Neural cell (in vitro differentiated cells): ENCODE measurements around the gene TPM1. TPM values are rescaled to one million over a fixed set of nuclear protein-coding genes. Genes with fewer than 3 reads are reported as not detected.

Experiments
- H2AFZ ChIP-seq: fragments of 200-600, 300-800 bp; sonication (generic), shearing (Covaris generic); 2 replicates; pipeline ENCODE4 v1.6.0; 2014; ENCODE audit warnings: low read depth, mild to moderate bottlenecking, antibody characterized with exemption, low read length, moderate library complexity
- H3F3A ChIP-seq: fragments of 200-600 bp; shearing (Covaris generic); 2 replicates; pipeline ENCODE4 v1.6.1; 2016; ENCODE audit warnings: mild to moderate bottlenecking, moderate library complexity, mixed read lengths, antibody characterized with exemption, low read length; ENCODE audit not compliant: insufficient read depth, poor library complexity, severe bottlenecking
- H3K27ac ChIP-seq: fragments of 200-600, 300-800 bp; sonication (generic), shearing (Covaris generic); 2 replicates; pipeline ENCODE4 v1.5.1; 2014; ENCODE audit warnings: mild to moderate bottlenecking, low read length, moderate library complexity
- H3K27me3 ChIP-seq: fragments of 300-800, 200-600 bp; sonication (generic), shearing (Covaris generic); 2 replicates; pipeline ENCODE4 v1.6.0; 2014; ENCODE audit warnings: mild to moderate bottlenecking, low read depth, low read length, moderate library complexity; ENCODE audit not compliant: insufficient read depth
- H3K36me3 ChIP-seq: fragments of 300-800, 200-600 bp; sonication (generic), shearing (Covaris generic); 2 replicates; pipeline ENCODE4 v1.5.1; 2014; ENCODE audit warnings: mild to moderate bottlenecking, antibody characterized with exemption, low read length, moderate library complexity; ENCODE audit not compliant: insufficient read depth
- H3K4me2 ChIP-seq: fragments of 300-800, 200-600 bp; sonication (generic), shearing (Covaris generic); 2 replicates; pipeline ENCODE4 v1.6.0; 2014; ENCODE audit warnings: mild to moderate bottlenecking, low read length
- H3K4me3 ChIP-seq: fragments of 300-800, 200-600 bp; sonication (generic), shearing (Covaris generic); 2 replicates; pipeline ENCODE4 v1.5.1; 2014; ENCODE audit warnings: mild to moderate bottlenecking, low read length, moderate library complexity
- H3K79me2 ChIP-seq: fragments of 200-600 bp; shearing (Covaris generic); replicated peaks from 2 replicates; pipeline ENCODE4 v1.6.0; 2014; ENCODE audit warnings: mild to moderate bottlenecking, low read length, moderate library complexity; ENCODE audit not compliant: insufficient read depth
- H3K9ac ChIP-seq: fragments of 300-800, 200-600 bp; sonication (generic), shearing (Covaris generic); 2 replicates; pipeline ENCODE4 v1.6.1; 2016; ENCODE audit warnings: mild to moderate bottlenecking, low read length, mixed read lengths
- H3K9me2 ChIP-seq: fragments of 200-600 bp; shearing (Covaris generic); 2 replicates; pipeline ENCODE4 v1.6.1; 2016; ENCODE audit warnings: mild to moderate bottlenecking, low read length, mixed read lengths; ENCODE audit not compliant: insufficient read depth
- H3K9me3 ChIP-seq: fragments of 200-600, 300-800 bp; sonication (generic), shearing (Covaris generic); 2 replicates; pipeline ENCODE4 v1.6.1; 2016; ENCODE audit warnings: mild to moderate bottlenecking, mixed run types, low read length, moderate library complexity, mixed read lengths
- H4K20me1 ChIP-seq: fragments of 200-600 bp; shearing (Covaris generic); 2 replicates; pipeline ENCODE4 v1.6.1; 2016; ENCODE audit warnings: mild to moderate bottlenecking, mixed run types; ENCODE audit not compliant: insufficient read depth
- CTCF ChIP-seq: fragments of 450-650 bp; IDR thresholded peaks from 2 replicates; pipeline ENCODE4 v1.5.1; 2014; ENCODE audit warnings: antibody characterized with exemption, mild to moderate bottlenecking, moderate library complexity; ENCODE audit not compliant: poor library complexity, severe bottlenecking
- EP300 ChIP-seq: fragments of 450-650 bp; conservative IDR thresholded peaks from 2 replicates; pipeline ENCODE4 v1.6.1; 2014; ENCODE audit warnings: antibody characterized with exemption, mild to moderate bottlenecking, moderate library complexity; ENCODE audit not compliant: poor library complexity, severe bottlenecking
- EZH2 ChIP-seq: fragments of 200-600, 300-800 bp; shearing (Covaris generic), sonication (generic); IDR thresholded peaks from 2 replicates; pipeline ENCODE4 v1.6.1; 2014; ENCODE audit warnings: antibody characterized with exemption, low read length, borderline replicate concordance, mild to moderate bottlenecking; ENCODE audit not compliant: insufficient read depth, poor library complexity, severe bottlenecking
- MXI1 ChIP-seq: fragments of 450-650 bp; conservative IDR thresholded peaks from 2 replicates; pipeline ENCODE4 v1.6.1; 2014; ENCODE audit warnings: antibody characterized with exemption, mild to moderate bottlenecking; ENCODE audit not compliant: poor library complexity, severe bottlenecking
- POLR2AphosphoS5 ChIP-seq: IDR thresholded peaks from 2 replicates; pipeline ENCODE4 v1.6.1; 2012
- RAD21 ChIP-seq: fragments of 450-650 bp; conservative IDR thresholded peaks from 2 replicates; pipeline ENCODE4 v1.6.1; 2014; ENCODE audit warnings: antibody characterized with exemption, mild to moderate bottlenecking, moderate library complexity
- SMC3 ChIP-seq: fragments of 450-650 bp; conservative IDR thresholded peaks from 2 replicates; pipeline ENCODE4 v1.6.1; 2014; ENCODE audit warnings: antibody characterized with exemption, mild to moderate bottlenecking, moderate library complexity; ENCODE audit not compliant: poor library complexity
- TAF1 ChIP-seq: IDR thresholded peaks from 2 replicates; pipeline ENCODE4 v1.6.1; 2012; ENCODE audit warnings: low read depth
- polyA plus RNA-seq: library from polyadenylated mRNA; depleted of rRNA; stranded (reverse); fragments of >200 nt; gene quantifications from 2 replicates; pipeline ENCODE4 v1.2.3, GENCODE V29; 2014
- TF ChIP-seq, protein P1 (sequence below): IDR thresholded peaks from 2 replicates; pipeline ENCODE4 v1.6.1; 2012; ENCODE audit warnings: borderline replicate concordance

TPM1 gene
- polyA plus RNA-seq, 1 donor from 2014 or later = 254 TPM

DNA sequence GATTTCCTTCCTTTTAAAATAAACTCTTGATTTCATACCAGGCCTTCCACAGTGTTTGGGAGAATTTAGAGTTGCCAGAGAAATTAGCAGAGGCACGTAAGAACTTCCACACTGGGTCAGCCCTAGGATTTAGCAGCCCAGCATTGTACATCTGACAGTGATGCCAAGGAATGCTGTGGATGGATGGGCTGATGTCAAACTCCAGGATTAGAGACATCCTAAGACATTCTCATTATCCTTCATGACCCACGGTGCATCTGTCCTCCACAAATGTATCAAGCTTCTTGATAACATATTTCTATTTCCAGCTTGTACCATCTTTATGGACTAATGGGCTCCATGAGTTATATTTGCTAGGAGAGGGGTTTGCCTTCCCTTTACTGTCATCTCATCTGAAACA, 8.0 kb upstream of the TPM1 start:
- H2AFZ ChIP-seq = no peak overlapping the region
- H3K79me2 ChIP-seq = no peaks in the 10 kb centered on the region
- H3F3A ChIP-seq = no peaks in the 10 kb centered on the region
- H3K4me2 ChIP-seq = no peak overlapping the region
- no peaks in the 10 kb centered on the region for H3K27me3 ChIP-seq
- TF ChIP-seq CTCF = no peak
- TF ChIP-seq MXI1 = no peak
- no peak for TF ChIP-seq EP300
- no peak for TF ChIP-seq RAD21
- no peak for TF ChIP-seq SMC3
- H3K36me3 ChIP-seq = no peaks in the 10 kb centered on the region
- H3K27ac ChIP-seq = no peak overlapping the region
- no peaks in the 10 kb centered on the region for H3K9me2 ChIP-seq
- H3K9ac ChIP-seq = no peak overlapping the region
- H3K9me3 ChIP-seq = no peaks in the 10 kb centered on the region
- H3K4me3 ChIP-seq = no peak overlapping the region
- H4K20me1 ChIP-seq = no peaks in the 10 kb centered on the region

- no peaks in the 10 kb centered on the region for H3K79me2 ChIP-seq
- no peaks in the 10 kb centered on the region for H3K9me2 ChIP-seq
- no peak overlapping the region for H3K4me2 ChIP-seq
- no peaks in the 10 kb centered on the region for H3F3A ChIP-seq
- no peak overlapping the region for H3K9ac ChIP-seq
- no peaks in the 10 kb centered on the region for H3K27me3 ChIP-seq
- no peaks in the 10 kb centered on the region for H3K36me3 ChIP-seq
- no peak overlapping the region for H2AFZ ChIP-seq
- no peak for TF ChIP-seq RAD21
- TF ChIP-seq POLR2AphosphoS5 = no peak
- no peak for TF ChIP-seq EZH2
- TF ChIP-seq CTCF = no peak
- no peak for TF ChIP-seq MXI1
- H3K4me3 ChIP-seq = no peak overlapping the region
- H4K20me1 ChIP-seq = no peaks in the 10 kb centered on the region
- no peaks in the 10 kb centered on the region for H3K9me3 ChIP-seq
- H3K27ac ChIP-seq = no peak overlapping the region
Measured at GRCh38 chr15:63035253-63035652, 7.3 kb upstream of the TPM1 start.

DNA sequence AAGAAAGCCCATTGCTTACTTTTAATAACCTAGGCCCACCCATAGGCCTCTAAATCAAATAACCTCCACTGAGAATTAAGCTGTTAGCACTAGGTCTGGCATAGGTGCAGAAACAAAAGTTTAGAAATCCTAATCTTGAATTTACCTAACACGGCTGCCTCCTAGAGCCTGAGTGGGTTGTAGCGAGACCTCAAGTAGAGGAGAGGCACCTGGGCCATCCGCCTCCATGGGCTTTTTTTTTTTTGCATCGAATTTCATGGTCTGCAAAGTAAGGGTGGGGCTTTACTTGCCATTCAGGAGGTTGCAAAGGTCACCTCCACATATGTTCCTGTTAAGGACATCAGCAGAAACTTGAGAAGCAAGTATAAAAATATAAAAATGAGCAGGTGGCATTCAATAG, 6.6 kb upstream of the TPM1 start:
- no peak overlapping the region for H3K4me3 ChIP-seq
- no peaks in the 10 kb centered on the region for H3K9me2 ChIP-seq
- H3K79me2 ChIP-seq = no peaks in the 10 kb centered on the region
- no peaks in the 10 kb centered on the region for H3F3A ChIP-seq
- no peaks in the 10 kb centered on the region for H3K36me3 ChIP-seq
- no peak for TF ChIP-seq EZH2
- no peak for TF ChIP-seq MXI1
- TF ChIP-seq CTCF = no peak
- no peak for TF ChIP-seq TAF1
- TF ChIP-seq SMC3 = no peak
- TF ChIP-seq, protein P1, sequence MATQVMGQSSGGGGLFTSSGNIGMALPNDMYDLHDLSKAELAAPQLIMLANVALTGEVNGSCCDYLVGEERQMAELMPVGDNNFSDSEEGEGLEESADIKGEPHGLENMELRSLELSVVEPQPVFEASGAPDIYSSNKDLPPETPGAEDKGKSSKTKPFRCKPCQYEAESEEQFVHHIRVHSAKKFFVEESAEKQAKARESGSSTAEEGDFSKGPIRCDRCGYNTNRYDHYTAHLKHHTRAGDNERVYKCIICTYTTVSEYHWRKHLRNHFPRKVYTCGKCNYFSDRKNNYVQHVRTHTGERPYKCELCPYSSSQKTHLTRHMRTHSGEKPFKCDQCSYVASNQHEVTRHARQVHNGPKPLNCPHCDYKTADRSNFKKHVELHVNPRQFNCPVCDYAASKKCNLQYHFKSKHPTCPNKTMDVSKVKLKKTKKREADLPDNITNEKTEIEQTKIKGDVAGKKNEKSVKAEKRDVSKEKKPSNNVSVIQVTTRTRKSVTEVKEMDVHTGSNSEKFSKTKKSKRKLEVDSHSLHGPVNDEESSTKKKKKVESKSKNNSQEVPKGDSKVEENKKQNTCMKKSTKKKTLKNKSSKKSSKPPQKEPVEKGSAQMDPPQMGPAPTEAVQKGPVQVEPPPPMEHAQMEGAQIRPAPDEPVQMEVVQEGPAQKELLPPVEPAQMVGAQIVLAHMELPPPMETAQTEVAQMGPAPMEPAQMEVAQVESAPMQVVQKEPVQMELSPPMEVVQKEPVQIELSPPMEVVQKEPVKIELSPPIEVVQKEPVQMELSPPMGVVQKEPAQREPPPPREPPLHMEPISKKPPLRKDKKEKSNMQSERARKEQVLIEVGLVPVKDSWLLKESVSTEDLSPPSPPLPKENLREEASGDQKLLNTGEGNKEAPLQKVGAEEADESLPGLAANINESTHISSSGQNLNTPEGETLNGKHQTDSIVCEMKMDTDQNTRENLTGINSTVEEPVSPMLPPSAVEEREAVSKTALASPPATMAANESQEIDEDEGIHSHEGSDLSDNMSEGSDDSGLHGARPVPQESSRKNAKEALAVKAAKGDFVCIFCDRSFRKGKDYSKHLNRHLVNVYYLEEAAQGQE = no peak
- TF ChIP-seq RAD21 = no peak
- no peak for TF ChIP-seq POLR2AphosphoS5
- TF ChIP-seq EP300 = no peak
- H3K27me3 ChIP-seq = no peaks in the 10 kb centered on the region
- no peak overlapping the region for H3K4me2 ChIP-seq
- H2AFZ ChIP-seq = no peak overlapping the region
- no peak overlapping the region for H3K9ac ChIP-seq
- H3K9me3 ChIP-seq = no peaks in the 10 kb centered on the region
- H4K20me1 ChIP-seq = no peaks in the 10 kb centered on the region
- H3K27ac ChIP-seq = no peak overlapping the region
